BLaER1 (cell line): ENCODE data around the gene SOCS3.
"Not testable (repeated sequence)": the region's sequence is repeated elsewhere in the genome, so short reads cannot be mapped to it uniquely, and the experiment has no call there.

Experiments
- H3K27ac ChIP-seq: shearing (Covaris generic); formaldehyde crosslinking; 2 replicates; pipeline ENCODE4 v1.8.1; 2022
- H3K27me3 ChIP-seq: shearing (Covaris generic); formaldehyde crosslinking; 2 replicates; pipeline ENCODE4 v1.8.1; 2022
- H3K36me3 ChIP-seq: shearing (Covaris generic); formaldehyde crosslinking; 2 replicates; pipeline ENCODE4 v1.8.1; 2022
- H3K4me1 ChIP-seq: shearing (Covaris generic); formaldehyde crosslinking; 2 replicates; pipeline ENCODE4 v1.8.1; 2022
- H3K4me2 ChIP-seq: shearing (Covaris generic); formaldehyde crosslinking; 2 replicates; pipeline ENCODE4 v1.8.1; 2022
- H3K4me3 ChIP-seq: shearing (Covaris generic); formaldehyde crosslinking; 2 replicates; pipeline ENCODE4 v1.8.1; 2022
- H3K9ac ChIP-seq: shearing (Covaris generic); formaldehyde crosslinking; 2 replicates; pipeline ENCODE4 v1.8.1; 2022
- H3K9me3 ChIP-seq: shearing (Covaris generic); formaldehyde crosslinking; 2 replicates; pipeline ENCODE4 v1.8.1; 2022
- H4K20me1 ChIP-seq: shearing (Covaris generic); formaldehyde crosslinking; 2 replicates; pipeline ENCODE4 v1.8.1; 2022
- Cebpa-rat ChIP-seq: shearing (Covaris generic); IDR thresholded peaks from 2 replicates; pipeline ENCODE4 v1.8.1; 2022

SOCS3 gene

GRCh38 chr17:78335209-78335608 lies 24.7 kb downstream of the SOCS3 start:
- Histone ChIP-seq H4K20me1 (no peaks in the 10 kb centered on the region), H3K36me3 (no peaks in the 10 kb centered on the region), H3K9ac (no peak overlapping the region), H3K4me2 (no peak overlapping the region), H3K4me3 (no peak overlapping the region), H3K27me3 (peaks cover 8% of the 10 kb centered on the region), H3K4me1 (peaks cover 49% of the 10 kb centered on the region), H3K9me3 (no peaks in the 10 kb centered on the region), H3K27ac (no peak overlapping the region)
- TF ChIP-seq Cebpa-rat: no peak

GRCh38 chr17:78332991-78333390 lies 26.9 kb downstream of the SOCS3 start:
- TF ChIP-seq Cebpa-rat: no peak
- H3K4me1 ChIP-seq: peaks cover 54% of the 10 kb centered on the region

GRCh38 chr17:78331355-78331754 lies 28.5 kb downstream of the SOCS3 start:
- H3K36me3 ChIP-seq, H3K27ac ChIP-seq, H3K9me3 ChIP-seq, H3K27me3 ChIP-seq, H4K20me1 ChIP-seq, H3K4me3 ChIP-seq, H3K9ac ChIP-seq, H3K4me2 ChIP-seq: not testable (repeated sequence)
- peaks cover 43% of the 10 kb centered on the region for H3K4me1 ChIP-seq

More at GRCh38 chr17:78332991-78333390, 26.9 kb downstream of the SOCS3 start:
- no peak overlapping the region for H3K27ac ChIP-seq
- no peak overlapping the region for H3K4me2 ChIP-seq
- H3K27me3 ChIP-seq: no peaks in the 10 kb centered on the region
- H3K4me3 ChIP-seq: no peak overlapping the region
- no peaks in the 10 kb centered on the region for H3K36me3 ChIP-seq
- no peak overlapping the region for H3K9ac ChIP-seq
- no peaks in the 10 kb centered on the region for H3K9me3 ChIP-seq
- no peaks in the 10 kb centered on the region for H4K20me1 ChIP-seq

GRCh38 chr17:78330570-78331224 lies 29.2 kb downstream of the SOCS3 start:
- Histone ChIP-seq H3K4me1 (peaks cover 48% of the 10 kb centered on the region), H3K9ac (no peak overlapping the region), H3K27me3 (no peaks in the 10 kb centered on the region), H3K4me2 (no peak overlapping the region), H4K20me1 (no peaks in the 10 kb centered on the region), H3K4me3 (no peak overlapping the region), H3K36me3 (no peaks in the 10 kb centered on the region), H3K27ac (no peak overlapping the region), H3K9me3 (no peaks in the 10 kb centered on the region)
- TF ChIP-seq Cebpa-rat: no peak

GRCh38 chr17:78329263-78330059 lies 30.4 kb downstream of the SOCS3 start:
- Histone ChIP-seq H3K4me3 (no peak overlapping the region), H3K4me1 (peaks cover 60% of the 10 kb centered on the region), H4K20me1 (no peaks in the 10 kb centered on the region), H3K4me2 (peak overlapping the region; percentile 73), H3K27me3 (no peaks in the 10 kb centered on the region), H3K36me3 (no peaks in the 10 kb centered on the region), H3K9me3 (no peaks in the 10 kb centered on the region), H3K9ac (no peak overlapping the region), H3K27ac (peak overlapping the region; percentile 52)
- TF ChIP-seq Cebpa-rat: 0 out of 2 replicates have a peak, but pooled peaks have one; percentile 50

GRCh38 chr17:78327880-78328279 lies 32.0 kb downstream of the SOCS3 start:
- no peak overlapping the region for H3K27ac ChIP-seq

GRCh38 chr17:78325076-78325687 lies 34.7 kb downstream of the SOCS3 start:
- H3K9ac ChIP-seq: peak overlapping the region; percentile 64; the same call in 1 of the 2 replicates

More at GRCh38 chr17:78327880-78328279, 32.0 kb downstream of the SOCS3 start:
- H3K9ac ChIP-seq: no peak overlapping the region
- no peak overlapping the region for H3K4me2 ChIP-seq
- no peaks in the 10 kb centered on the region for H3K9me3 ChIP-seq
- no peaks in the 10 kb centered on the region for H3K27me3 ChIP-seq
- no peaks in the 10 kb centered on the region for H3K36me3 ChIP-seq
- peaks cover 75% of the 10 kb centered on the region for H3K4me1 ChIP-seq
- H3K4me3 ChIP-seq: no peak overlapping the region
- H4K20me1 ChIP-seq: no peaks in the 10 kb centered on the region
- no peak for TF ChIP-seq Cebpa-rat

GRCh38 chr17:78324391-78325075 lies 35.3 kb downstream of the SOCS3 start:
- Histone ChIP-seq H3K27ac (peak overlapping the region; percentile 81), H3K9me3 (no peaks in the 10 kb centered on the region), H3K4me2 (peak overlapping the region; percentile 96), H4K20me1 (no peaks in the 10 kb centered on the region), H3K4me1 (peaks cover 50% of the 10 kb centered on the region), H3K9ac (peak overlapping the region; percentile 64; the same call in 1 of the 2 replicates), H3K36me3 (no peaks in the 10 kb centered on the region), H3K4me3 (peak overlapping the region; percentile 27), H3K27me3 (no peaks in the 10 kb centered on the region)
- no peak for TF ChIP-seq Cebpa-rat

More at GRCh38 chr17:78325076-78325687, 34.7 kb downstream of the SOCS3 start:
- peak overlapping the region; percentile 96 for H3K4me2 ChIP-seq
- H3K4me3 ChIP-seq: peak overlapping the region; percentile 27; the same call in 1 of the 2 replicates
- no peaks in the 10 kb centered on the region for H3K36me3 ChIP-seq
- H4K20me1 ChIP-seq: no peaks in the 10 kb centered on the region
- peaks cover 57% of the 10 kb centered on the region for H3K4me1 ChIP-seq
- H3K27me3 ChIP-seq: no peaks in the 10 kb centered on the region
- peak overlapping the region; percentile 81 for H3K27ac ChIP-seq
- no peaks in the 10 kb centered on the region for H3K9me3 ChIP-seq
- TF ChIP-seq Cebpa-rat: no peak

- Histone ChIP-seq H3K4me3 (peak overlapping the region; percentile 27), H3K27me3 (no peaks in the 10 kb centered on the region), H3K9me3 (no peaks in the 10 kb centered on the region), H3K9ac (peak overlapping the region; percentile 64; the same call in 1 of the 2 replicates), H3K27ac (peak overlapping the region; percentile 76), H3K36me3 (no peaks in the 10 kb centered on the region), H3K4me2 (peak overlapping the region; percentile 96), H3K4me1 (peaks cover 44% of the 10 kb centered on the region), H4K20me1 (no peaks in the 10 kb centered on the region)
- no peak for TF ChIP-seq Cebpa-rat
Measured at GRCh38 chr17:78323826-78324390, 36.0 kb downstream of the SOCS3 start.
